ENCODE results near the gene FOXP1.

DNA sequence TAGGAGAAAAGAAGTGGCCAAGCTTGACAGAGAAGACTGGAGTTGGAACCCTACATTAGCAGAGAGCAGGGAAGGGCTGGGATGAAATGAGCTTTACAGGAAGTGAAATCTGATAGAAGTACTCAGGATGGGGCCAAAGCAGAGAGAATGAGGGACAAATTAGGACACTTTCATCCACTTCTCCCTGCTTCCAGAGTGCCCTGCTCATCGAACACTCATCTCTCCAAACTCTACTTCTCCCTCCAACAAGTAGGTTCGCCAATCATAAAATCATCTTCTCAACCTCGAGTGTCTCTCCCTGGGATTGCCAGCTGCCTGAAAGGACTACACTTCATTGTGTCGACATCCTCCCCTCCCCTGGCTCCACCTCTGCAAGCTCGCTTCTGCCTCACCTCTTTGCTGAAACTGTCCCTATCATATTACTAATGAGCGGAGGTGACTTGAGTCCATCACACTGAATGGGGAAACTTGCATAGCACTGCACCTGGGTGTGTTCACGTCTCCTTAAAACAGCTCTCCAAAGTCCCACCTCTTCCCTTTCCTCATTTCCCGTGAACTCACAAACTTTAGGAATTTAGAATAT lies 365.8 kb downstream of the FOXP1 start:
- TF ChIP-seq, protein P1, sequence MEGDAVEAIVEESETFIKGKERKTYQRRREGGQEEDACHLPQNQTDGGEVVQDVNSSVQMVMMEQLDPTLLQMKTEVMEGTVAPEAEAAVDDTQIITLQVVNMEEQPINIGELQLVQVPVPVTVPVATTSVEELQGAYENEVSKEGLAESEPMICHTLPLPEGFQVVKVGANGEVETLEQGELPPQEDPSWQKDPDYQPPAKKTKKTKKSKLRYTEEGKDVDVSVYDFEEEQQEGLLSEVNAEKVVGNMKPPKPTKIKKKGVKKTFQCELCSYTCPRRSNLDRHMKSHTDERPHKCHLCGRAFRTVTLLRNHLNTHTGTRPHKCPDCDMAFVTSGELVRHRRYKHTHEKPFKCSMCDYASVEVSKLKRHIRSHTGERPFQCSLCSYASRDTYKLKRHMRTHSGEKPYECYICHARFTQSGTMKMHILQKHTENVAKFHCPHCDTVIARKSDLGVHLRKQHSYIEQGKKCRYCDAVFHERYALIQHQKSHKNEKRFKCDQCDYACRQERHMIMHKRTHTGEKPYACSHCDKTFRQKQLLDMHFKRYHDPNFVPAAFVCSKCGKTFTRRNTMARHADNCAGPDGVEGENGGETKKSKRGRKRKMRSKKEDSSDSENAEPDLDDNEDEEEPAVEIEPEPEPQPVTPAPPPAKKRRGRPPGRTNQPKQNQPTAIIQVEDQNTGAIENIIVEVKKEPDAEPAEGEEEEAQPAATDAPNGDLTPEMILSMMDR (CRISPR knock-in tag; IDR thresholded peaks at IDR 0.05) = no peak
- TF ChIP-seq EZH2 (conservative IDR thresholded peaks at IDR 0.05; ENCODE audit: low read depth, low read length) (no peak), RBM39 (IDR thresholded peaks at IDR 0.05; ENCODE audit: low read depth, low read length, poor library complexity, severe bottlenecking) (no peak)
